Sigmoid colon (tissue), 3 donors: ENCODE data around the gene NDUFB10.

Experiments
- CTCF ChIP-seq, 4 experiments: fragments of 450-650 bp in 3 of 4; fragments of 200-600 bp in 1 of 4; IDR thresholded peaks; one replicate each; pipeline ENCODE4 v1.5.1; 2016 to 2019; ENCODE audit warnings: antibody characterized with exemption in 4 of 4, mild to moderate bottlenecking in 3 of 4, moderate library complexity in 2 of 4
- POLR2A ChIP-seq, 2 donors: fragments of 450-650 bp; IDR thresholded peaks; one replicate each; pipeline ENCODE4 v1.6.1; 2016; ENCODE audit warnings: antibody characterized with exemption in 2 of 2, mild to moderate bottlenecking in 2 of 2, moderate library complexity in 2 of 2

- no peak for TF ChIP-seq CTCF (IDR thresholded peaks at IDR 0.05)
- TF ChIP-seq POLR2A (IDR thresholded peaks at IDR 0.05) = no peak
These were observed 47.9 kb downstream of the NDUFB10 start for GRCh38 chr16:2007081-2007836.
